HG02571 (cell line): ENCODE results near the gene CDCA5.
"Not testable (repeated sequence)": the region's sequence is repeated elsewhere in the genome, so short reads cannot be mapped to it uniquely, and the experiment has no call there.

Experiments
- ATAC-seq: cut with Tn5 transposase; IDR thresholded peaks from one replicate; pipeline ENCODE4 v1.9.1; 2021; ENCODE audit warnings: mild to moderate bottlenecking, moderate library complexity; ENCODE audit not compliant: unreplicated experiment

Gene CDCA5

GRCh38 chr11:65119670-65119995, 35.8 kb upstream of the CDCA5 start:
- ATAC-seq = no peak

- not testable (repeated sequence) for ATAC-seq
Measured at GRCh38 chr11:65118891-65119669, 35.2 kb upstream of the CDCA5 start.

- no peak for ATAC-seq
Measured at GRCh38 chr11:65118097-65118837, 34.4 kb upstream of the CDCA5 start.

GRCh38 chr11:65117206-65118096, 33.6 kb upstream of the CDCA5 start, which contains the start of gene ZNHIT2:
ZNHIT2 (minus strand) TSS chr11:65117701; CDS start chr11:65117653, 48 bp downstream.
- peak; percentile 59 for ATAC-seq

- ATAC-seq = no peak
Measured at GRCh38 chr11:65116370-65117205, 32.7 kb upstream of the CDCA5 start.

- ATAC-seq = no peak
Measured at GRCh38 chr11:65115361-65116082, 31.7 kb upstream of the CDCA5 start.

- no peak for ATAC-seq
Measured at GRCh38 chr11:65114538-65115171, 30.8 kb upstream of the CDCA5 start.

- ATAC-seq = no peak
Measured at GRCh38 chr11:65113839-65114238, 30.0 kb upstream of the CDCA5 start.

GRCh38 chr11:65113361-65113756, 29.5 kb upstream of the CDCA5 start:
- no peak for ATAC-seq

GRCh38 chr11:65112546-65113360, 28.9 kb upstream of the CDCA5 start:
- peak; percentile 32 for ATAC-seq

GRCh38 chr11:65111744-65112545, 28.1 kb upstream of the CDCA5 start, which contains the start of gene TM7SF2:
TM7SF2 (plus strand) TSS chr11:65111872; CDS start chr11:65112016, 144 bp downstream.
- ATAC-seq = peak; percentile 53

GRCh38 chr11:65111159-65111743, 27.4 kb upstream of the CDCA5 start:
- no peak for ATAC-seq

GRCh38 chr11:65110354-65110861, 26.6 kb upstream of the CDCA5 start:
- no peak for ATAC-seq

GRCh38 chr11:65109231-65110198, 25.7 kb upstream of the CDCA5 start:
- ATAC-seq = no peak

- no peak for ATAC-seq
Measured at GRCh38 chr11:65108469-65109123, 24.8 kb upstream of the CDCA5 start.
